GM21515 (cell line): ENCODE measurements around the gene DOHH.

ENCODE experiments used
- ATAC-seq: cut with Tn5 transposase; IDR thresholded peaks from one replicate; pipeline ENCODE4 v1.9.1; 2021; ENCODE audit not compliant: unreplicated experiment

DOHH gene

DNA sequence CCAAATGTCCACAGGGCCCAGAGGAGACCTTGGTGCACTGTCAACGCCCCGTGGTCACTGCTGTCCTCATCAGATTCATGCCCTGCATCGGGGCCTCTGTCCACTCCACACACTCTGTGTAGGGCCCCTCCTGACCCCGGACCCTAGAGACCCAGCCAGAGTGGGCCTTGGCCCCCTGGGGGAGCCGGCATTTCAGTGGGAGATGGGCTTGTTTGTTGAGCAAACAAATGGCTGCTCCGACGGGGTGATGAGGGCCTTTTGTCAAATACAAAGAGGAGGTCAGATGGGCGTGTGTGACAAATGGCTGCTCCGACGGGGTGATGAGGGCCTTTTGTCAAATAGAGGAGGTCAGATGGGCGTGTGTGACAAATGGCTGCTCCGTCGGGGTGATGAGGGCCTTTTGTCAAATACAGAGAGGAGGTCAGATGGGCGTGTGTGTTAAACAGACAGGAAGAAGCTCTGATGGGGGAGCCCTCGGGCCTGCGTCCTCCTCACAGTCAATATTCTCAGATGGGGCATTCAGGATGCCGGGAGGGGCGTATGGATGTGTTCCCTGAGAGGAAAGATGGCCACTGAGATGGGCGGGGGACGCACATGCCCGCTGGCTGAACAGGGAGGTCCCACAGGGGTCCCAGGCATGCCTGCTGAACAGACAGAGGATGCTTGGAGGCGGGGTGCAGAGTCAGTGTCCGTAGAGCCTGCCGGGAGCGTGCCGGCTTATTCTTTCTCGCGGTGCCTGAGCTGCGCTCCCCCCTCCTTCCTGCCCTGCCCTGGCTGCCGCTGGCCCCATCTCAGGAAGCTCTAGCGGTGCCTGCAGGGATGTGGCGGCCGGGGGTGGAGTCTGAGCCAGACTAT lies 56.4 kb downstream of the DOHH start:
- no peak for ATAC-seq

DNA sequence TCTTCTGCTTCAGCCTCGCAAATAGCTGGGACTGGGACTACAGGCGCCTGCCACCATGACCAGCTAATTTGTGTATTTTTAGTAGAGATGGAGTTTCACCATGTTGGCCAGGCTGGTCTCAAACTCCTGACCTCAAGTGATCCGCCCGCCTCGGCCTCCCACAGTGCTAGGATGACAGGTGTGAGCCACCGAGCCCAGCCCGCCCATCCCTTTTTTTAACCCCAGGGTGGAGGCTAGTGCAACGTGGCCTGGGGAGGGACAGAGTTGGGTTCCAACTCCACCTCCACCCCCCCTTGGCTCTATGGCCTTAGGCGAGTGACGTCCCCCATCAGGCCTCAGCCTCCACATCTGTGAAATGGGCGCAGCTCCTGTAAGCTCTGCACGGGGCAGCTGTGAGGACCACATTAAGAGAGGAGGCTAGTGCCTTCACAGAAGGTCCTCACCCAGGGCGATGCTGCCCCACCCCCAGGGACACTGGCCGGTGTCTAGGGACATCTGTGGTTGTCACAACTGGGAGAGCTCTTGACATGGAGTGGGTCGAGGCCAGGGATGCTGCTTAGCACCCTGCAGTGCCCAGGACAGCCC lies 57.9 kb downstream of the DOHH start:
- no peak for ATAC-seq

DNA sequence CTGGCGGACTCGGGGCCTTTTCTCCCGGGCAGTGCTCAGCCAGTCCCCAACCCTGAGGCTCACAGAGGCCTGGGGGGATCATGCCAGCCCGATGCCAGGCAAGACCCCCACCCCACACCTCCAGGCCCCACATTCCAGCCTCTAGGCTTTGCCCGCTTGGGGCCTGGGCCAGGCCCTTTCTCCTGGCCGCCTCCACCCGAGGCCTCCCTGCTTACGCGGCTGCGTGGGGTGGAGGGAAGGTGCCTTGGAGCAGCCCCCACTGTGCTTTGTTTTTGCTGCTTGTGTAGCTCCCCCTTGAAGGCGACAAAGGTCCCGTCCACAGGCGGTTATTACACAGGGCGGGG lies 58.5 kb downstream of the DOHH start:
- no peak for ATAC-seq

DNA sequence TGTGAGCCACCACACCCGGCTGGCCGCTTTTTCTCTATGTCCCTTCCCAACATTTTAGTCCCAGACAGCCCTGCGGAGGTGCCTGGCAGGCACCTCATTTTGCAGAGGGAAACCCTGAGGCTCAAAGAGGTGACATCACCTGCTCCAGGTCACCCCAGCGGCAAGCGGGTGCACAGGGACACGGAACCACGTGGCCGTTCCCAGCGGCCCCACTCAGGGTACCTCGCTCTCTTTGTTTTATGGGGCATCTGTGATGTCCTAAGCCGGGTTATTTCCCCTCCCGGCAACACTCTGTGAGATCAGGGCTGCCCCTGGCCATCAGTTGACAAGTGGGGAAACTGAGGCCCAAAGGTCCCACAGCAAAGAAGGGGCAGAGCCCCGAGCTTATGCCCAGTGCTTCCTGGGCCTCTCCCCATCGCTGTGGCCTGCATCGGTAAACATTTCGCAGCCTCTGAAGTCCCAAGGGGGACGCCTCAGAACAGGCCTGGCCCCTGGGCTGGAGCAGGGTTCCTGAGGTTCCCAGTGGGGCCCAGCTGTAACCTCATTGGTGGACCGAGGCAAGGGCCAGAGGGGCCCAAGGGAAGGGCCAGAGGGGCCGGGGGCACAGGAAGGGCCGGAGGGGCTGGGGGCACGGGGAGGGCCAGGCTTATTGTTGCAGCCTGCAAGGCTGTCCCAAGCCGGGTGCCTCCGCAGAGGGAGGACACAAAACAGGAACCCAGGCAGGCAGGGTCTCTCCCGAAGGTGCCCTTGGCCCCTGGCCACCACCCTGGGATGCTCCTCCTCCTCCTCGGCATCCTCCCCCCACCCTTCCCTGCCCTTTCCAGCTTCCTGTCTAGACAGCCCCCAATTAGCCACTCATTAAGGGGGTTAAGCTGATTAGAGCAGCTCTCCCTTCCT lies 59.1 kb downstream of the DOHH start:
- ATAC-seq: no peak
